H1 (cell line): Measurements from ENCODE around the gene DNAI1. TPM values are rescaled to one million over a fixed set of nuclear protein-coding genes. Genes with fewer than 3 reads are reported as not detected.

Source experiments
- CTCF ChIA-PET: fragments of 300-600 bp; sonication (Branson Sonifier 250); formaldehyde crosslinking; loops from one replicate; lab custom pipeline; 2021; ENCODE audit not compliant: partially characterized antibody; lab: Charles Lee
- POLR2A ChIA-PET: fragments of 300-600 bp; sonication (Branson Sonifier 250); formaldehyde crosslinking; loops from one replicate; lab custom pipeline; 2021; ENCODE audit warnings: inconsistent platforms; ENCODE audit not compliant: partially characterized antibody; lab: Charles Lee
- DNase-seq, 2 experiments: peaks; one replicate each; pipeline versions ENCODE4 v3.0.0 to v3.0.0-alpha.2; 2010 to 2022; ENCODE audit warnings: low spot score in 2 of 2, low read depth in 1 of 2, mixed read lengths in 1 of 2
- FAIRE-seq: peaks from 2 replicates; lab custom pipeline; 2011; peaks lifted over from hg19 to GRCh38; lab: Jason Lieb, UNC
- H2AFZ ChIP-seq: 2 replicates; pipeline ENCODE4 v1.8.1; 2012; ENCODE audit warnings: low read length, inconsistent platforms
- H2AK5ac ChIP-seq: 2 replicates; pipeline ENCODE4 v1.6.1; 2013; ENCODE audit warnings: low read depth, low read length
- H2BK120ac ChIP-seq: replicated peaks from 2 replicates; pipeline ENCODE3; 2013; ENCODE audit warnings: low read depth, low read length, inconsistent platforms
- H2BK12ac ChIP-seq: 2 replicates; pipeline ENCODE4 v1.6.1; 2013; ENCODE audit warnings: low read depth, low read length
- H2BK15ac ChIP-seq: 2 replicates; pipeline ENCODE4 v1.6.1; 2013; ENCODE audit warnings: low read length
- H2BK20ac ChIP-seq: 2 replicates; pipeline ENCODE4 v1.6.1; 2013; ENCODE audit warnings: low read length
- H2BK5ac ChIP-seq: 2 replicates; pipeline ENCODE4 v1.6.1; 2013; ENCODE audit warnings: low read depth, low read length
- H3K14ac ChIP-seq: 2 replicates; pipeline ENCODE4 v1.6.1; 2013; ENCODE audit warnings: inconsistent platforms; ENCODE audit not compliant: insufficient read length
- H3K18ac ChIP-seq: 2 replicates; pipeline ENCODE4 v1.6.1; 2013; ENCODE audit warnings: low read length; ENCODE audit errors: extremely low read depth
- H3K23ac ChIP-seq: 2 replicates; pipeline ENCODE4 v1.6.1; 2013; ENCODE audit warnings: inconsistent platforms; ENCODE audit not compliant: insufficient read length
- H3K23me2 ChIP-seq: 2 replicates; pipeline ENCODE4 v1.6.1; 2013; ENCODE audit warnings: low read depth, low read length
- H3K27ac ChIP-seq: 2 replicates; pipeline ENCODE4 v1.6.1; 2011; ENCODE audit warnings: low read depth, low read length, inconsistent platforms
- H3K27me3 ChIP-seq, 4 experiments: replicated peaks in 1 of 4; 1 replicate in 1 of 4; 2 replicates in 3 of 4; pipeline versions ENCODE4 v1.6.1 to v1.8.1; 2011 to 2013; ENCODE audit warnings: low read length in 3 of 4, mild to moderate bottlenecking in 3 of 4, inconsistent platforms in 2 of 4, mixed read lengths in 2 of 4, moderate library complexity in 1 of 4; ENCODE audit not compliant: control insufficient read depth in 3 of 4, insufficient read depth in 3 of 4; ENCODE audit errors: extremely low read depth in 1 of 4
- H3K36me3 ChIP-seq, 4 experiments: 2 replicates each; pipeline versions ENCODE4 v1.6.1 to v1.8.1; 2011 to 2013; ENCODE audit warnings: mild to moderate bottlenecking in 4 of 4, low read length in 3 of 4, moderate library complexity in 2 of 4, control low read depth in 1 of 4, inconsistent platforms in 1 of 4; ENCODE audit not compliant: insufficient read depth in 4 of 4, control insufficient read depth in 2 of 4
- H3K4ac ChIP-seq: replicated peaks from 2 replicates; pipeline ENCODE3; 2013; ENCODE audit warnings: low read length, low read depth, mixed read lengths, inconsistent platforms; ENCODE audit not compliant: insufficient read length
- H3K4me1 ChIP-seq, 4 experiments: replicated peaks in 1 of 4; 1 replicate in 1 of 4; 2 replicates in 3 of 4; pipeline versions ENCODE4 v1.6.1 to v1.8.1; 2011 to 2013; ENCODE audit warnings: low read length in 3 of 4, inconsistent platforms in 2 of 4, mixed read lengths in 1 of 4; ENCODE audit not compliant: insufficient read depth in 4 of 4, control insufficient read depth in 3 of 4
- H3K4me2 ChIP-seq, 2 experiments: 2 replicates each; pipeline versions ENCODE4 v1.6.1 to v1.8.1; 2011 to 2013; ENCODE audit warnings: low read depth in 2 of 2, low read length in 2 of 2, control low read depth in 1 of 2, inconsistent platforms in 1 of 2, mild to moderate bottlenecking in 1 of 2; ENCODE audit not compliant: insufficient read depth in 1 of 2
- H3K4me3 ChIP-seq, 4 experiments: fragments of 200-600, 300-600 bp in 1 of 4; sonication (generic), shearing (Covaris generic), sonication (Bioruptor Twin) in 1 of 4; 2 replicates each; pipeline versions ENCODE4 v1.5.1 to v1.8.1; 2011 to 2016; ENCODE audit warnings: low read length in 4 of 4, low read depth in 3 of 4, control low read depth in 2 of 4, inconsistent platforms in 2 of 4, mild to moderate bottlenecking in 2 of 4, mixed read lengths in 1 of 4, moderate library complexity in 1 of 4; ENCODE audit not compliant: insufficient read depth in 2 of 4; ENCODE audit errors: extremely low read depth in 1 of 4
- H3K56ac ChIP-seq: replicated peaks from 2 replicates; pipeline ENCODE3; 2013; ENCODE audit warnings: low read depth, mild to moderate bottlenecking, mixed read lengths, low read length, inconsistent platforms; ENCODE audit not compliant: insufficient read length
- H3K79me1 ChIP-seq: 2 replicates; pipeline ENCODE4 v1.6.1; 2013; ENCODE audit warnings: low read depth, low read length, control low read depth
- H3K79me2 ChIP-seq, 2 experiments: 2 replicates each; pipeline versions ENCODE4 v1.6.1 to v1.8.1; 2012 to 2013; ENCODE audit warnings: low read length in 2 of 2, mild to moderate bottlenecking in 2 of 2, inconsistent platforms in 1 of 2; ENCODE audit not compliant: insufficient read depth in 2 of 2, control insufficient read depth in 1 of 2
- H3K9ac ChIP-seq, 4 experiments: replicated peaks in 1 of 4; 1 replicate in 1 of 4; 2 replicates in 3 of 4; pipeline versions ENCODE4 v1.6.1 to v1.8.1; 2011 to 2013; ENCODE audit warnings: low read depth in 3 of 4, low read length in 3 of 4, control low read depth in 2 of 4, mild to moderate bottlenecking in 2 of 4, moderate library complexity in 2 of 4, inconsistent platforms in 1 of 4; ENCODE audit errors: extremely low read depth in 1 of 4
- H3K9me3 ChIP-seq, 2 experiments: 2 replicates each; pipeline versions ENCODE4 v1.6.1 to v1.8.1; 2012 to 2013; ENCODE audit warnings: mild to moderate bottlenecking in 2 of 2, moderate library complexity in 2 of 2, control low read depth in 1 of 2, inconsistent platforms in 1 of 2, low read depth in 1 of 2, low read length in 1 of 2, mixed read lengths in 1 of 2; ENCODE audit not compliant: insufficient read depth in 2 of 2
- H4K20me1 ChIP-seq, 2 experiments: replicated peaks in 1 of 2; 2 replicates each; pipeline versions ENCODE3 to v1.8.1; 2011 to 2013; ENCODE audit warnings: inconsistent platforms in 2 of 2, low read length in 2 of 2, mild to moderate bottlenecking in 1 of 2; ENCODE audit not compliant: insufficient read depth in 2 of 2, control insufficient read depth in 1 of 2
- H4K5ac ChIP-seq: 2 replicates; pipeline ENCODE4 v1.6.1; 2013; ENCODE audit warnings: low read length, low read depth, mixed read lengths, inconsistent platforms; ENCODE audit not compliant: insufficient read length
- H4K8ac ChIP-seq: 2 replicates; pipeline ENCODE4 v1.8.0; 2013; ENCODE audit warnings: mild to moderate bottlenecking, moderate library complexity, low read length, inconsistent platforms; ENCODE audit not compliant: insufficient read depth; ENCODE audit errors: extremely low read depth
- H4K91ac ChIP-seq: replicated peaks from 2 replicates; pipeline ENCODE3; 2013; ENCODE audit warnings: low read length, mixed read lengths, inconsistent platforms; ENCODE audit not compliant: insufficient read length
- BCL11A ChIP-seq, 2 experiments: IDR thresholded peaks; one replicate each; pipeline ENCODE4 v1.6.1; 2011; ENCODE audit warnings: low read depth in 2 of 2, low read length in 2 of 2, mild to moderate bottlenecking in 2 of 2
- CHD1 ChIP-seq: IDR thresholded peaks from 2 replicates; pipeline ENCODE4 v1.6.1; 2012; ENCODE audit warnings: low read depth, low read length, improper control_type of control experiment
- KDM1A ChIP-seq: fragments of 200-600, 300-600 bp; sonication (generic); IDR thresholded peaks from 2 replicates; pipeline ENCODE4 v1.7.1; 2016; ENCODE audit warnings: mild to moderate bottlenecking, low read length, borderline replicate concordance
- SIX5 ChIP-seq: IDR thresholded peaks from 2 replicates; pipeline ENCODE4 v1.6.1; 2011; ENCODE audit warnings: mild to moderate bottlenecking, low read depth, low read length
- polyA plus RNA-seq, 7 experiments: library from polyadenylated mRNA; depleted of rRNA in 3 of 7; stranded (reverse) in 5 of 7; unstranded in 2 of 7; fragments of >200 nt in 5 of 7; fragments of 200-250 nt in 2 of 7; gene quantifications; 1 replicate in 5 of 7; 2 replicates in 1 of 7; 4 replicates in 1 of 7; pipeline versions ENCODE4 v1.2.1 to v1.2.3, GENCODE V29; 2011 to 2013; ENCODE audit warnings: missing spikeins in 2 of 7, mixed read lengths in 2 of 7
- total RNA-seq: library from RNA; stranded (reverse); fragmentation: NEBNext Ultra II Directional; extraction: Animal tissue kit (Norgen Biotek cat#: 25700); gene quantifications from 2 replicates; pipeline ENCODE4 v1.2.1, GENCODE V29; 2021

Gene DNAI1
- total and polyA plus RNA-seq, 2 of the 8 experiments (the other 6 are each of a cell fraction or from before 2014, with no cell fraction given) = 0.37 to 0.54 TPM

GRCh38 chr9:34440017-34440416 is 18.6 kb upstream of the DNAI1 start:
- no peak overlapping the region for H2AK5ac ChIP-seq
- no peak overlapping the region for H2BK12ac ChIP-seq
- no peaks in the 10 kb centered on the region for H3K23me2 ChIP-seq
- POLR2A ChIA-PET = no interaction called here
- FAIRE-seq (no peak), DNase-seq (no peak)
- H2BK120ac ChIP-seq = no peak overlapping the region
- H3K79me1 ChIP-seq = no peaks in the 10 kb centered on the region
- H3K4me1 ChIP-seq = peaks cover 0 to 5% (median 4%) of the 10 kb centered on the region in 4 experiments; a peak in 4 of 7 replicates
- H4K5ac ChIP-seq = no peak overlapping the region
- H2BK5ac ChIP-seq = no peak overlapping the region
- no peak overlapping the region; the same call in 1 of the 2 replicates for H4K8ac ChIP-seq
- H2BK15ac ChIP-seq = no peak overlapping the region
- CTCF ChIA-PET = interaction anchor here (0.9 to 4.6 kb wide), 22 partner anchors 8 to 163 kb away, joined by 3 to 62 read pairs (median 4); no protein-coding TSS in a partner anchor
- H3K4me2 ChIP-seq = no peak overlapping the region
- no peaks in the 10 kb centered on the region for H4K20me1 ChIP-seq
- no peak overlapping the region for H2AFZ ChIP-seq
- H3K23ac ChIP-seq = no peak overlapping the region
- H3K14ac ChIP-seq = no peak overlapping the region
- no peak overlapping the region for H3K4ac ChIP-seq
- TF ChIP-seq BCL11A (IDR thresholded peaks at IDR 0.05; ENCODE audit: low read depth in 2 of 2, low read length in 2 of 2) (no peak), CHD1 (no peak), SIX5 (no peak), KDM1A (no peak)
- no peaks in the 10 kb centered on the region for H3K79me2 ChIP-seq
- H3K9me3 ChIP-seq = no peaks in the 10 kb centered on the region
- H4K91ac ChIP-seq = no peak overlapping the region
- H3K27me3 ChIP-seq = no peaks in the 10 kb centered on the region
- H3K36me3 ChIP-seq = no peaks in the 10 kb centered on the region; a peak in 1 of 8 replicates
- H2BK20ac ChIP-seq = no peak overlapping the region
- H3K56ac ChIP-seq = no peak overlapping the region
- no peak overlapping the region for H3K27ac ChIP-seq
- no peak overlapping the region for H3K18ac ChIP-seq
- no peak overlapping the region for H3K9ac ChIP-seq
- H3K4me3 ChIP-seq = no peak overlapping the region
